Measurements from ENCODE around the gene KAT6B.
A peak's percentile ranks its signal among the peaks of the same experiment; 100 is the strongest.
"Not testable (repeated sequence)": the region's sequence is repeated elsewhere in the genome, so short reads cannot be mapped to it uniquely, and the experiment has no call there.

The KAT6B gene

GRCh38 chr10:75037171-75038153 is 211.1 kb downstream of the KAT6B start:
- DNase-seq (ENCODE audit: low read depth in 2 of 2): no peak

GRCh38 chr10:75038335-75038734 is 211.9 kb downstream of the KAT6B start:
- no peak for DNase-seq (ENCODE audit: low read depth in 2 of 2)

GRCh38 chr10:75040576-75040975 is 214.2 kb downstream of the KAT6B start:
- DNase-seq (ENCODE audit: low read depth in 2 of 2): no peak

GRCh38 chr10:75042292-75042974 is 216.0 kb downstream of the KAT6B start:
- no peak for DNase-seq (ENCODE audit: low read depth in 2 of 2)

- DNase-seq (ENCODE audit: low read depth in 2 of 2): peak; percentile 15 to 45
Measured at GRCh38 chr10:75043256-75044131, 217.1 kb downstream of the KAT6B start.

- DNase-seq (ENCODE audit: low read depth in 2 of 2): no peak
Measured at GRCh38 chr10:75048669-75049098, 222.3 kb downstream of the KAT6B start.

- DNase-seq (ENCODE audit: low read depth in 2 of 2): no peak
Measured at GRCh38 chr10:75049316-75050148, 223.1 kb downstream of the KAT6B start.

GRCh38 chr10:75050149-75050919 is 223.9 kb downstream of the KAT6B start:
- no peak for DNase-seq (ENCODE audit: low read depth in 2 of 2)

- no peak for DNase-seq (ENCODE audit: low read depth in 2 of 2)
Measured at GRCh38 chr10:75051308-75051707, 224.9 kb downstream of the KAT6B start.

GRCh38 chr10:75055896-75056406 is 229.6 kb downstream of the KAT6B start:
- DNase-seq (ENCODE audit: low read depth in 2 of 2): not testable (repeated sequence)

- no peak for DNase-seq (ENCODE audit: low read depth in 2 of 2)
Measured at GRCh38 chr10:75057680-75058079, 231.3 kb downstream of the KAT6B start.

GRCh38 chr10:75058161-75058560 is 231.8 kb downstream of the KAT6B start:
- no peak for DNase-seq (ENCODE audit: low read depth in 2 of 2)

GRCh38 chr10:75061709-75062505 is 235.5 kb downstream of the KAT6B start:
- DNase-seq (ENCODE audit: low read depth in 2 of 2): no peak

- no peak for DNase-seq (ENCODE audit: low read depth in 2 of 2)
Measured at GRCh38 chr10:75062506-75063299, 236.3 kb downstream of the KAT6B start.

GRCh38 chr10:75063461-75064230 is 237.2 kb downstream of the KAT6B start:
- DNase-seq (ENCODE audit: low read depth in 2 of 2): no peak

GRCh38 chr10:75065076-75065475 is 238.7 kb downstream of the KAT6B start:
- no peak for DNase-seq (ENCODE audit: low read depth in 2 of 2)

GRCh38 chr10:75066271-75066670 is 239.9 kb downstream of the KAT6B start:
- no peak for DNase-seq (ENCODE audit: low read depth in 2 of 2)

Data from stimulated activated CD4-positive, alpha-beta T cell treated with anti-CD3 and anti-CD28 coated beads, Interleukin-1b, Interleukin-23, amount 100 ng/mL, for 4 hours (primary cell).